ENCODE results near the gene FBXW12.

DNA sequence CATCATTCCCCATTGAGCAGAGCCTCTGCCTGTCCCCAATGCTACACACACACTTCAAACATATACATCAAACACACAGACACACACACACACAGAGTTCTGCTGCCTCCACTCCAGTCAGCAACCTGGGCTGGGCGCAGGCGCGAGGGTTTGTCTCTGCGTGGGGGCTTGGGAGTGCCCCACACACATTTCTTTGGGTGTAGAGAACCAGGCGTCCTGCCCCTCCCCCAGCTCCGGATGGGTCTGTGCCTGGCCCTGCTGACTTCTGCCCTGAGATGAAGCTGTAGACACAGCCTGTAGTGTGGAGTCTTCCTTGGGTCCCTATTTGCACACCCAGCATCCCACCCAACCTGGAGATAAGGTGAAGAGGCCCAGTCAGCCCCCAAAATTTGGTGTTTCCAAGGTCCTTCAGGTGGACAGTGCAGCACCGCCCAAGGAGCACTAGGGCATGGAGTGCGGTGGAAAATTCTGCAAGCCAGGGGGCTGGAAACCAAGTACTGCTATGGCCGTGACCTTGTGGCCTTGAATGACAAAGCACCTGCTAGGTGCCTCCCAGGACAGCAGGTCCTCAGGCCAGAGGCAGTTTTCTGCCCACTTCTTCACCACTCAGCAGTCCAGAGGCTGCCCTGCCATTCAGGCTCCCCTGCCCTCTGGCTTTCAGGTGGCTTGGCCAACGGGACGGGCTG lies 26.8 kb downstream of the FBXW12 start:
- TF ChIP-seq, protein P1, sequence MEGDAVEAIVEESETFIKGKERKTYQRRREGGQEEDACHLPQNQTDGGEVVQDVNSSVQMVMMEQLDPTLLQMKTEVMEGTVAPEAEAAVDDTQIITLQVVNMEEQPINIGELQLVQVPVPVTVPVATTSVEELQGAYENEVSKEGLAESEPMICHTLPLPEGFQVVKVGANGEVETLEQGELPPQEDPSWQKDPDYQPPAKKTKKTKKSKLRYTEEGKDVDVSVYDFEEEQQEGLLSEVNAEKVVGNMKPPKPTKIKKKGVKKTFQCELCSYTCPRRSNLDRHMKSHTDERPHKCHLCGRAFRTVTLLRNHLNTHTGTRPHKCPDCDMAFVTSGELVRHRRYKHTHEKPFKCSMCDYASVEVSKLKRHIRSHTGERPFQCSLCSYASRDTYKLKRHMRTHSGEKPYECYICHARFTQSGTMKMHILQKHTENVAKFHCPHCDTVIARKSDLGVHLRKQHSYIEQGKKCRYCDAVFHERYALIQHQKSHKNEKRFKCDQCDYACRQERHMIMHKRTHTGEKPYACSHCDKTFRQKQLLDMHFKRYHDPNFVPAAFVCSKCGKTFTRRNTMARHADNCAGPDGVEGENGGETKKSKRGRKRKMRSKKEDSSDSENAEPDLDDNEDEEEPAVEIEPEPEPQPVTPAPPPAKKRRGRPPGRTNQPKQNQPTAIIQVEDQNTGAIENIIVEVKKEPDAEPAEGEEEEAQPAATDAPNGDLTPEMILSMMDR (IDR thresholded peaks at IDR 0.05) = no peak
- no peak for TF ChIP-seq POLR2A (IDR thresholded peaks at IDR 0.05)

All from testis (tissue), 2 donors.